NB4 (cell line): ENCODE data around the gene TRA2B.

Experiments used
- POLR2A ChIP-seq: IDR thresholded peaks from 2 replicates; pipeline ENCODE4 v1.6.1; 2011; ENCODE audit warnings: mild to moderate bottlenecking; ENCODE audit not compliant: insufficient read length; ENCODE audit errors: extremely low read depth
- TF ChIP-seq, protein P1 (sequence below): IDR thresholded peaks from one replicate; pipeline ENCODE4 v1.5.1; 2012; ENCODE audit warnings: low read depth, low read length

GRCh38 chr3:185924375-185924774 is 13.4 kb downstream of the TRA2B start:
- TF ChIP-seq, protein P1, sequence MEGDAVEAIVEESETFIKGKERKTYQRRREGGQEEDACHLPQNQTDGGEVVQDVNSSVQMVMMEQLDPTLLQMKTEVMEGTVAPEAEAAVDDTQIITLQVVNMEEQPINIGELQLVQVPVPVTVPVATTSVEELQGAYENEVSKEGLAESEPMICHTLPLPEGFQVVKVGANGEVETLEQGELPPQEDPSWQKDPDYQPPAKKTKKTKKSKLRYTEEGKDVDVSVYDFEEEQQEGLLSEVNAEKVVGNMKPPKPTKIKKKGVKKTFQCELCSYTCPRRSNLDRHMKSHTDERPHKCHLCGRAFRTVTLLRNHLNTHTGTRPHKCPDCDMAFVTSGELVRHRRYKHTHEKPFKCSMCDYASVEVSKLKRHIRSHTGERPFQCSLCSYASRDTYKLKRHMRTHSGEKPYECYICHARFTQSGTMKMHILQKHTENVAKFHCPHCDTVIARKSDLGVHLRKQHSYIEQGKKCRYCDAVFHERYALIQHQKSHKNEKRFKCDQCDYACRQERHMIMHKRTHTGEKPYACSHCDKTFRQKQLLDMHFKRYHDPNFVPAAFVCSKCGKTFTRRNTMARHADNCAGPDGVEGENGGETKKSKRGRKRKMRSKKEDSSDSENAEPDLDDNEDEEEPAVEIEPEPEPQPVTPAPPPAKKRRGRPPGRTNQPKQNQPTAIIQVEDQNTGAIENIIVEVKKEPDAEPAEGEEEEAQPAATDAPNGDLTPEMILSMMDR: no peak
- TF ChIP-seq POLR2A: no peak
